Astrocyte of the cerebellum (primary cell): ENCODE data around the gene HOXB2.
A peak's percentile ranks its signal among the peaks of the same experiment; 100 is the strongest.

Experiments used
- DNase-seq: peaks from one replicate; pipeline ENCODE4 v3.0.0-alpha.2; 2011; ENCODE audit warnings: low read depth
- H3K4me3 ChIP-seq: 2 replicates; pipeline ENCODE4 v1.5.1; 2011; ENCODE audit warnings: mild to moderate bottlenecking, low read depth, low read length, moderate library complexity
- CTCF ChIP-seq: IDR thresholded peaks from 2 replicates; pipeline ENCODE4 v1.5.1; 2012; ENCODE audit warnings: low read length, low read depth, moderate library complexity, mild to moderate bottlenecking; ENCODE audit errors: missing control alignments
- in situ Hi-C: cut with HindIII; loops from 2 replicates; pipeline ENCODE4 v1.10.0; 2017; ENCODE audit warnings: low sequenced_read_pairs

HOXB2 gene

GRCh38 chr17:48566717-48567116 is 21.8 kb upstream of the HOXB2 start:
- DNase-seq, result no peak
- in situ Hi-C loops, result no loop called here

GRCh38 chr17:48565925-48566710 is 21.2 kb upstream of the HOXB2 start:
- no peak for TF ChIP-seq CTCF
- in situ Hi-C loops, result no loop called here
- peak overlapping the region; percentile 82 for H3K4me3 ChIP-seq
- no peak for DNase-seq

More at GRCh38 chr17:48566717-48567116, 21.8 kb upstream of the HOXB2 start:
- no peak for TF ChIP-seq CTCF
- H3K4me3 ChIP-seq, result peak overlapping the region; percentile 82

- in situ Hi-C loops, result no loop called here
- no peak for TF ChIP-seq CTCF
- DNase-seq, result no peak
- H3K4me3 ChIP-seq, result peak overlapping the region; percentile 82
Observed at GRCh38 chr17:48565022-48565554, 20.2 kb upstream of the HOXB2 start.

DNA sequence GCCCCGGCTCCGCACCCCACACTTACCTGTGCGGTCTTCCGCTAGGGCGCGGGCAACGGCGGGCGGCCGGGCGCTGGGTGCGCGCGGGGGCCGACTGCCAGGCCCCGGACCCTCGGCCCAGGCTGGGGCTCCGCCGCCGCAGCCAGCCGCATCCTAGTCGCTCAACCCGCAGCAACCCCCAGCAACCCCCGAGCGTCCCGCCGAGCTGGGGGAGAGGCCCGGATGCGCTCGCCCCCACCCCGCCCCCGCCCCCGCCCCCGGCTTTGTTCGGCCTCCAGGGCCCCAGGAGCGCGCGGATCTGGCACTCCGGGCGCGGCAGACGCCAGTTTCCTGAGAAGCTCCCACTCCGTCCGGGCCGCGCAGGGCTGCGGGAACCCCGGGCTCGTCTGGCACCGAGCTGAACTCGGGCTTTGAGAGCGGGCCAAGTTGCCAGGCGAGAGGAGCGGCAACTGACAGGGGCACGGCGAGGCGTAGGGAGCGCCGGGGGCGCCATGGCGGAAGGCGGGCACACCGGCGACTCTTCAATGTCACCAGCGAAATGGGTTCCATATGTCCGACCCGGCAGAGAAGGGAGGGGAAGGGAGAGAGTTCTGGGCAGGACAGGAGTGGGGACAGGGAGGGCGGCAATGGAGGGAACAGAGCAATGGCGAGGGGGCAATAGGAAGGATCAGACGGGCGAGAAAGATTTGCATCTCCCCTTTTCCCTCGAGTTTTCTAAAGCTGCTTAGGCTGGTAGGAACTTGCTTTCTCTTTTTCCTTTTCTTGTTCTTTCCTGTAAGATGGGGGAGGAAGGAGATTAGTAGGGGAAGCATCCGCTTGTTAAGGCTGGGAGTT is 19.5 kb upstream of the HOXB2 start:
- H3K4me3 ChIP-seq, result peak overlapping the region; percentile 82
- in situ Hi-C loops, result no loop called here
- TF ChIP-seq CTCF, result no peak
- no peak for DNase-seq

GRCh38 chr17:48563867-48564187 is 18.9 kb upstream of the HOXB2 start:
- no peak for DNase-seq
- in situ Hi-C loops, result no loop called here
- no peak for TF ChIP-seq CTCF
- H3K4me3 ChIP-seq, result peak overlapping the region; percentile 82

GRCh38 chr17:48563385-48563838 is 18.5 kb upstream of the HOXB2 start:
- in situ Hi-C loops, result no loop called here
- peak overlapping the region; percentile 82 for H3K4me3 ChIP-seq
- no peak for TF ChIP-seq CTCF
- DNase-seq, result no peak
